KG1 (cell line): Measurements from ENCODE around the gene HHEX.
"Not testable (repeated sequence)": the region's sequence is repeated elsewhere in the genome, so short reads cannot be mapped to it uniquely, and the experiment has no call there.

Experiments
- DNase-seq: peaks from one replicate; lab custom pipeline; 2025; lab: John Stamatoyannopoulos, UW

HHEX gene

GRCh38 chr10:92734301-92734700 is 44.5 kb downstream of the HHEX start:
- no peak for DNase-seq

- DNase-seq: no peak
Measured at GRCh38 chr10:92735938-92736337, 46.2 kb downstream of the HHEX start.

GRCh38 chr10:92737484-92737883 is 47.7 kb downstream of the HHEX start:
- DNase-seq: no peak

GRCh38 chr10:92740762-92741161 is 51.0 kb downstream of the HHEX start:
- DNase-seq: no peak

DNA sequence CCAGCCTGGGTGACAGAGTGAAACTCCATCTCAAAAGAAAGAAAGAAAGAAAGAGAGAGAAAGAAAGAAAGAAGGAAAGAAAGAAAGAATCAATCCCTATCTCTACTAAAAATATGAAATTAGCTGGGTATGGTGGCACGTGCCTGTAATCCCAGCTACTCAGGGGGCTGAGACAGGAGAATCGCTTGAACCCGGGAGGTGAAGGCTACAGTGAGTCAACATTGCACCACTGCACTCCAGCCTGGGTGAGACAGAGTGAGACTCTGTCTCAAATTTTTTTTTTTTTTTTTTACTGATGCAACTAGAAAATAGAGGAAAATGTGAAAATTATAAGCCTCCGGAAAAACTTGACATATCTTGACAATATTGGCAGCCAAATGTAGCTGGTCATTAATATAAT is 52.0 kb downstream of the HHEX start:
- DNase-seq: not testable (repeated sequence)

GRCh38 chr10:92742331-92743228 is 52.8 kb downstream of the HHEX start:
- DNase-seq: no peak
